ENCODE measurements around the gene CCDC172.

- TF ChIP-seq EZH2 (IDR thresholded peaks at IDR 0.05; ENCODE audit: low read length, missing control alignments) (no peak), CTCF (conservative IDR thresholded peaks at IDR 0.05 in 1 of 2, IDR thresholded peaks at IDR 0.05 in 1 of 2; ENCODE audit: low read depth in 1 of 2, low read length in 2 of 2) (no peak)
Measured at GRCh38 chr10:116398224-116398623, 74.0 kb downstream of the CCDC172 start.
